Ammon's horn (tissue), 1 donor: ENCODE data around the gene DACT2.
"Not testable (repeated sequence)": the region's sequence is repeated elsewhere in the genome, so short reads cannot be mapped to it uniquely, and the experiment has no call there.

Source experiments
- DNase-seq: peaks from one replicate; pipeline ENCODE4 v3.0.0-alpha.2; 2016; ENCODE audit warnings: low spot score

DACT2 gene

GRCh38 chr6:168326294-168327261, 7.0 kb upstream of the DACT2 start:
- DNase-seq, result no peak

- no peak for DNase-seq
Observed at GRCh38 chr6:168322966-168323365, 3.4 kb upstream of the DACT2 start.

- no peak for DNase-seq
Observed at GRCh38 chr6:168320634-168321033, 1.1 kb upstream of the DACT2 start.

- no peak for DNase-seq
Observed at GRCh38 chr6:168318579-168319278, 848 bp downstream of the DACT2 start.

GRCh38 chr6:168318090-168318489, 1.5 kb downstream of the DACT2 start:
- DNase-seq, result no peak

- no peak for DNase-seq
Observed at GRCh38 chr6:168315596-168315995, 4.0 kb downstream of the DACT2 start.

- DNase-seq, result peak; percentile 16
Observed at GRCh38 chr6:168314948-168315347, 4.6 kb downstream of the DACT2 start.

GRCh38 chr6:168314021-168314420, 5.6 kb downstream of the DACT2 start:
- DNase-seq, result no peak

GRCh38 chr6:168313431-168314011, 6.1 kb downstream of the DACT2 start:
- no peak for DNase-seq

- DNase-seq, result not testable (repeated sequence)
Observed at GRCh38 chr6:168312125-168312507, 7.5 kb downstream of the DACT2 start.

GRCh38 chr6:168311410-168312124, 8.0 kb downstream of the DACT2 start:
- no peak for DNase-seq

- DNase-seq, result no peak
Observed at GRCh38 chr6:168310945-168311344, 8.6 kb downstream of the DACT2 start.

- DNase-seq, result no peak
Observed at GRCh38 chr6:168310403-168310802, 9.2 kb downstream of the DACT2 start.

- DNase-seq, result no peak
Observed at GRCh38 chr6:168309997-168310396, 9.6 kb downstream of the DACT2 start.

GRCh38 chr6:168309183-168309582, 10.4 kb downstream of the DACT2 start:
- no peak for DNase-seq

GRCh38 chr6:168308390-168309144, 11.0 kb downstream of the DACT2 start:
- DNase-seq, result no peak

GRCh38 chr6:168307695-168308021, 11.9 kb downstream of the DACT2 start:
- DNase-seq, result no peak

GRCh38 chr6:168307015-168307694, 12.4 kb downstream of the DACT2 start:
- DNase-seq, result no peak

GRCh38 chr6:168305863-168306262, 13.7 kb downstream of the DACT2 start:
- no peak for DNase-seq

- no peak for DNase-seq
Observed at GRCh38 chr6:168305096-168305749, 14.4 kb downstream of the DACT2 start.

- DNase-seq, result no peak
Observed at GRCh38 chr6:168304752-168305015, 14.9 kb downstream of the DACT2 start.
